DND-41 (cell line): ENCODE data around the gene TNNC2.

Experiments used
- CTCF ChIP-seq: IDR thresholded peaks from 2 replicates; pipeline ENCODE4 v1.5.1; 2012; ENCODE audit warnings: borderline replicate concordance, low read length, moderate library complexity, mild to moderate bottlenecking; ENCODE audit not compliant: poor library complexity, severe bottlenecking; ENCODE audit errors: extremely low read depth
- EZH2 ChIP-seq: IDR thresholded peaks from 3 replicates; pipeline ENCODE4 v1.6.1; 2012; ENCODE audit warnings: borderline replicate concordance, low read depth, mild to moderate bottlenecking, moderate library complexity, low read length, inconsistent platforms; ENCODE audit not compliant: severe bottlenecking

- TF ChIP-seq CTCF (no peak), EZH2 (no peak)
These were observed 7.7 kb upstream of the TNNC2 start for GRCh38 chr20:45834797-45835161.
